ENCODE results near the gene TPRN.

GRCh38 chr9:137178939-137179630 is 21.5 kb downstream of the TPRN start:
- TF ChIP-seq CTCF (conservative IDR thresholded peaks at IDR 0.05; ENCODE audit: low read depth in 2 of 2) (no peak), EZH2phosphoT487 (IDR thresholded peaks at IDR 0.05; ENCODE audit: unreplicated experiment) (no peak), ETS1 (IDR thresholded peaks at IDR 0.05) (no peak)

Data from GM23338 (cell line).